Neural progenitor cell (in vitro differentiated cells): ENCODE results near the gene MAEL.

ENCODE experiments used
- CTCF ChIP-seq: fragments of 200-600 bp; sonication (generic); IDR thresholded peaks from 2 replicates; pipeline ENCODE4 v1.5.1; 2017; ENCODE audit warnings: antibody characterized with exemption, mild to moderate bottlenecking
- EZH2 ChIP-seq: fragments of 200-600 bp; sonication (generic); IDR thresholded peaks from 2 replicates; pipeline ENCODE4 v1.6.1; 2017; ENCODE audit warnings: antibody characterized with exemption, mild to moderate bottlenecking, moderate library complexity

DNA sequence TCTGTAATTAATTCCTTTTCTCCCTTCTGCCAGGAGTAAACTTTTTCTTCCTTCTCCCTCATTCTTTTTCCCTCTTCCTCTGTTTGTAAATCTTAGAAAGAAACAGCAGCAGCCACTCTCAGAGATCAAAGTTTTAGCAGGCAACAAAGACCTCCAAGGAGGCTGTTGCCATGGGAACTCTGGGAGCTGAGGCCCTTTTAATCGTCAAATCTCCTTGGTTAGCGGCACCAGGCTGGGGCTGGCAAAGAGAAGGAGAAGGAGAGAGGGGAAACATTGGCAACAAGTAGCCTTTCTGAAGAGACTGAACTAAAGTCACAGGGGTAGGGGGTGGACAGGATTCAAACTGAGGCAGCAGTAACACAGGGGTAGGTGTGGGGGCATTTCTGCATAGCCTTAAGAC is 38.9 kb upstream of the MAEL start:
- TF ChIP-seq CTCF (no peak), EZH2 (no peak)
